Effector memory CD8-positive, alpha-beta T cell (primary cell): ENCODE results near the gene PRKN.
"Not testable (repeated sequence)": the region's sequence is repeated elsewhere in the genome, so short reads cannot be mapped to it uniquely, and the experiment has no call there.

Experiments used
- ATAC-seq: fragments of 150-1000 bp; cut with Tn5 transposase; replicated peaks from 2 replicates; pipeline ENCODE4 v1.10.0; 2021; ENCODE audit warnings: mild to moderate bottlenecking, moderate library complexity
- DNase-seq, 3 experiments: peaks; one replicate each; pipeline ENCODE4 v3.0.0; 2021
- H3K27ac Mint-ChIP-seq, 2 donors: one replicate each; pipeline ENCODE4 v1.8.0; 2022; ENCODE audit warnings: mild to moderate bottlenecking in 2 of 2, mixed read lengths in 2 of 2, moderate library complexity in 2 of 2
- H3K27me3 Mint-ChIP-seq, 2 donors: one replicate each; pipeline ENCODE4 v1.8.0; 2022; ENCODE audit warnings: mixed read lengths in 2 of 2
- H3K36me3 Mint-ChIP-seq: one replicate; pipeline ENCODE4 v1.8.0; 2022; ENCODE audit warnings: mild to moderate bottlenecking, moderate library complexity, mixed read lengths; ENCODE audit not compliant: insufficient read depth
- H3K4me1 Mint-ChIP-seq, 2 donors: one replicate each; pipeline ENCODE4 v1.8.0; 2022; ENCODE audit warnings: low read depth in 2 of 2, mixed read lengths in 2 of 2
- H3K4me3 Mint-ChIP-seq, 2 donors: one replicate each; pipeline ENCODE4 v1.8.0; 2022; ENCODE audit warnings: mild to moderate bottlenecking in 2 of 2, mixed read lengths in 2 of 2, moderate library complexity in 2 of 2
- H3K9me3 Mint-ChIP-seq, 2 donors: one replicate each; pipeline ENCODE4 v1.8.0; 2022; ENCODE audit warnings: mixed read lengths in 2 of 2

The PRKN gene

DNA sequence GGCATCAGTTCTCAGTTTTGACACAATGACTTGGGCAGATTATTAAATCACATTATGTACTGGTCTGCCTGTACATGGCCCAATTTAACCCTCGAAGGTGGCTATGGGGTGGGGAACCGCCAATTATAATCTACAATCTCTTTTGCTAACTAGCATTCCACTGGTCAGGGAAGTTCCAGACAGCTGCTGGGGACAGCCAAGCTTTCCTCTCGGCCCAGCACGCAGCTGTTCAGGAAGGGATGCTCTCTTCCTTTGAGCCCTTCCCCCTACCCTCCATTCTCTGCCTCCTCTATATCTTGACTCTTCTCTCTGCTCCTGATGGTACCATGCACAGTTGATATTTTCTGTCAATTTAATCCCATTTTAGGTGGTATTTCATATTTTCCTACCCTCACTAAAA, 1220.2 kb downstream of the PRKN start:
- DNase-seq (no peak), ATAC-seq (no peak)
- peaks cover 17 to 23% of the 10 kb centered on the region in 2 donors for H3K27me3 Mint-ChIP-seq
- no peak overlapping the region for H3K4me3 Mint-ChIP-seq
- peaks cover 0 to 2% of the 10 kb centered on the region in 2 donors for H3K9me3 Mint-ChIP-seq
- H3K4me1 Mint-ChIP-seq, result no peaks in the 10 kb centered on the region
- H3K36me3 Mint-ChIP-seq, result no peaks in the 10 kb centered on the region
- H3K27ac Mint-ChIP-seq, result no peak overlapping the region

DNA sequence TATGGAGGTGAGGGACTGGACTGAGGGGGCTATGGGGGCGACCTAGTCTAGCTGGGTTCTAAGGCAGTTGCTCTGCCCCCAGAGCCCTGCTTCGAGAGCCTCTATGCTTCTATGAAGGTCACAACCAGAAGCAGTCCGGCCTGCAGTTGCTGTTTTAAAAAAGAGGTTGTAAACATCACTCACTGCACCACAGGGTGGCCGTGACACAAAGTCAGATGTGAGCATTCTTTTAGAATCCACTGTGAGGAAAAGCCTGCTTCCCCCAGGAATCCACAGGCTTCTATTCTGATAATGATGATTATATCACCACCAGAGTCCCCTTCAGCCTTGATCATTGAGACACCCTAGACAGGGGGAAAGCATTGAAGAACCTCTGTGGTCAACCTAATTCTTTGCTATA, 1224.0 kb downstream of the PRKN start:
- H3K27ac Mint-ChIP-seq, result no peak overlapping the region
- ATAC-seq (no peak), DNase-seq (no peak)
- H3K27me3 Mint-ChIP-seq, result peaks cover 18 to 26% of the 10 kb centered on the region in 2 donors
- no peaks in the 10 kb centered on the region for H3K36me3 Mint-ChIP-seq
- no peak overlapping the region for H3K4me3 Mint-ChIP-seq
- H3K4me1 Mint-ChIP-seq, result no peaks in the 10 kb centered on the region
- peaks cover 0 to 2% of the 10 kb centered on the region in 2 donors for H3K9me3 Mint-ChIP-seq

DNA sequence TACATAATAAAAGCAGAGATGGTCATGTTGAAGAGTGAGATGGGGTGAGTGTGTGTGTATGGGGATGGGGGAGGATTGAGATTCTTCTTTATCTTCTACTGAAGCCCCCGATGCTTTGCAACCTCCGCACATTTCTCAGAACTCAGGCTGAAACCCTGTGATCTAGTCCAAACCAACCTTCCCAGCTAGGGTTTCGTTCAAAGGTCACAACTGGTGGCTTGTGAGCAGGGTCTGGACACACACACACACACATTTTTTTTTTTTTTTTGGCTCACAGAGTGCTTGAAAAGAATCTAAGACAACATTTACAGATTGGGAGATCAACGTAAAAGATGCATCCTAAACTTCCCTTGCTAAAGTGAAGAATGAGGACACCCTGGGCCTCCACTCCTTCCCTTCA, 1228.7 kb downstream of the PRKN start:
- H3K4me3 Mint-ChIP-seq, result no peak overlapping the region
- no peak for DNase-seq
- H3K27me3 Mint-ChIP-seq, result peaks cover 18 to 31% of the 10 kb centered on the region in 2 donors
- H3K9me3 Mint-ChIP-seq, result no peaks in the 10 kb centered on the region
- no peak overlapping the region for H3K27ac Mint-ChIP-seq
- peaks cover 0 to 4% of the 10 kb centered on the region in 2 donors for H3K4me1 Mint-ChIP-seq
- no peak for ATAC-seq
- no peaks in the 10 kb centered on the region for H3K36me3 Mint-ChIP-seq

DNA sequence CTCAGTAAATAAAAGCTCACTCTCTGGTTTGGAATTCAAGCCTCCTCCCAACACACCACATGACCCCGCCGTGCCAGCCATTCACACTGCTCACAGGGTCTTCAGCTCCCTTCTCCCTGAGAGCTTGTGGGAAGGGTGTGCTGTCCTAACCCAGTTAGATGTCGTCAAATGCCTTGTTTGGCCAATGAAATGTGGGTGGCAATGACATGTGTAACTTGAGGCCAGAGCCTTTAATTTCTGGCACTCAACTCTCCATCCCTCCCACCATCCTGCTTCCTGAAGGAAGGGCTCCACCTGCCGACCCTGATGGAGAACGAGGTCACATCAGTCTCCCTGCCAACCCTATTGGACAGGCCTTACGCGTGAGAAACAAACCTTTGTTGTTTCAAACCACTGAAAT, 1229.2 kb downstream of the PRKN start:
- Mint-ChIP-seq H3K36me3 (no peaks in the 10 kb centered on the region), H3K27ac (no peak overlapping the region), H3K4me1 (peaks cover 0 to 4% of the 10 kb centered on the region in 2 donors), H3K9me3 (no peaks in the 10 kb centered on the region), H3K27me3 (peaks cover 19 to 31% of the 10 kb centered on the region in 2 donors), H3K4me3 (no peak overlapping the region)
- ATAC-seq (no peak), DNase-seq (no peak)

DNA sequence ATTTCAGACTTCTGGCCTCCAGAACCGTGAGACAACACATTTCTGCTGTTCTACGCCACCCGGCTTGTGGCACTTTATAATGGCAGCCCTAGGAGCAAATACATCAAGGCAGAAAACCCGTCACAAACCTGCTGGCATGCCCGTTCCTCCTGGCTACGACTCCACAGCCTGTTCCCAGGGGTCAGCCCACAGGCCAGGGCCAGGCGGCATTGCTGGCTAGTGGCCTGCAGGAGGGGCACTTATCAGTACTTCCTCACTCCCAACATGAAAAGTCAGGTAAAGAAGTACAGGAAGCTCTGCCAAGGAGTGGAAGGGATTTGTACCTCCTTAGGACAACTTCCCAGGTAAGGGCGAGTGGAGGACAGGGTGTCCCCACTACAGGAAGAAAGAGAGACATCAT, 1230.6 kb downstream of the PRKN start:
- H3K4me1 Mint-ChIP-seq, result peaks cover 0 to 4% of the 10 kb centered on the region in 2 donors

DNA sequence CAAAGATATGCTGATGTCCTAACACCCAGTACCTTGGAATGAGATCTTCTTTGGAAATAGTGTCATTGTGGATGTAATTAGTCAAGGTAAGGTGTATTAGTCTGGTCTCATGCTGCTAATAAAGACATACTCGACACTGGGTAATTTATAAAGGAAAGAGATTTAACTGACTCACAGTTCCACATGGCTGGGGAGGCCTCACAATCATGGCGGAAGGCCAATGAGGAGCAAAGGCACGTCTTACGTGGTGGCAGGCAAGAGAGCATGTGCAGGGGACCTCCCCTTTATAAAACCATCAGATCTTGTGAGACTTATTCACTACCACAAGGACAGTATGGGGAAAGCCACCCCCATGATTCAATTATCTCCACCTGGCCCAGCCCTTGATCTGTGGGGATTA, 1231.3 kb downstream of the PRKN start:
- not testable (repeated sequence) for H3K4me3 Mint-ChIP-seq, DNase-seq, H3K27ac Mint-ChIP-seq, H3K9me3 Mint-ChIP-seq, H3K4me1 Mint-ChIP-seq, ATAC-seq, H3K36me3 Mint-ChIP-seq
- H3K27me3 Mint-ChIP-seq, result peaks cover 13% of the 10 kb centered on the region in 2 donors

More for the DNA sequence above, 1230.6 kb downstream of the PRKN start:
- Mint-ChIP-seq H3K27ac (no peak overlapping the region), H3K4me3 (no peak overlapping the region), H3K27me3 (peaks cover 12 to 16% of the 10 kb centered on the region in 2 donors), H3K9me3 (no peaks in the 10 kb centered on the region), H3K36me3 (no peaks in the 10 kb centered on the region)
- no peak for DNase-seq
- ATAC-seq, result no peak

DNA sequence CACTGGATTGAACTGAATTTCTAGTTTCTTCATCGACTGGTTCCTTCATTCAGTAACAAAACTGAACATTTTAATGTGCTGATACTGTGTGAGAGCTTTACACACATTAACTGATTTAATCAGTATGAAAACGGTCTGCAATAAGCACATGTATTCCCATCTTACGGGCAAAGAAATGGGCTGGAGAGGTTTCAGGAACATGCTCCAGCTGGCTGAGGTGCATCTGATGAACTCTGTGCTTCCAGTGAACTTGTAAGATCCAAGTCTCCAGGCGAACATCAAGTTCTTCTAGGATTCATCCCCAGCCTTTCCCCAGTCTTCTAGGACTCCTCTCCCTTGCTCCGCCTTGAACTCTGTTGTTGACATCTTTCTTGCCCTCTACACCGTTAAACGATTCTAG, 1233.0 kb downstream of the PRKN start:
- Mint-ChIP-seq H3K36me3 (no peaks in the 10 kb centered on the region), H3K4me1 (peaks cover 1 to 4% of the 10 kb centered on the region in 2 donors), H3K4me3 (no peak overlapping the region), H3K9me3 (peaks cover 0 to 3% of the 10 kb centered on the region in 2 donors), H3K27ac (no peak overlapping the region), H3K27me3 (peaks cover 20 to 25% of the 10 kb centered on the region in 2 donors)
- ATAC-seq, result no peak
- no peak for DNase-seq

DNA sequence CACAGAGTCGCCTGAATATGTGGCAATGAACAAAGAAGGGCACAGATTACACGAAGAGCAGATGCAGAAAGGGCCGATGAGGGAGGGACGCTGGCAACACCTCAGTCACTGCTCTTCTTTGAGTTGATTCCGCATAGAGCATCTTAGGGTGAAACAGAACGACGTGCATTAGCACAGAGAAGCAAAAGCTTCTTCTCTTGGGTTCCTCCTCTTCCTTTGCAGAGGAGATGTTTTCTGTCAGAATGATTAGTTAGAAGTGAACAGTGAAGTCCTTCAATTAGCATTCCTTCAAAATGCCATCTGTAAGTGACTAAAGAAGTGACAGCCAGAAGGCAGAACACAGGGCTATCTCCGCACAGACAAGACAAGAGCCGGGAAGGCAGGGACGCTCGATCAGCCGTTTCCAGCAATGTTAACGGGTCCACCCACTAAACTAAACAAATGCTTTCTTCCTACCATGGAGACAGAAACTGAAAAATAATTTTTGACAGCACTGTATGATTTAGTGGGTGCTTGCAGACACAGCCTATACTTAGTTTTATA, 1233.9 kb downstream of the PRKN start:
- Mint-ChIP-seq H3K27ac (no peak overlapping the region), H3K36me3 (no peaks in the 10 kb centered on the region), H3K9me3 (peaks cover 0 to 3% of the 10 kb centered on the region in 2 donors), H3K4me3 (no peak overlapping the region), H3K4me1 (peaks cover 1 to 4% of the 10 kb centered on the region in 2 donors), H3K27me3 (peaks cover 20 to 25% of the 10 kb centered on the region in 2 donors)
- no peak for DNase-seq
- ATAC-seq, result no peak

DNA sequence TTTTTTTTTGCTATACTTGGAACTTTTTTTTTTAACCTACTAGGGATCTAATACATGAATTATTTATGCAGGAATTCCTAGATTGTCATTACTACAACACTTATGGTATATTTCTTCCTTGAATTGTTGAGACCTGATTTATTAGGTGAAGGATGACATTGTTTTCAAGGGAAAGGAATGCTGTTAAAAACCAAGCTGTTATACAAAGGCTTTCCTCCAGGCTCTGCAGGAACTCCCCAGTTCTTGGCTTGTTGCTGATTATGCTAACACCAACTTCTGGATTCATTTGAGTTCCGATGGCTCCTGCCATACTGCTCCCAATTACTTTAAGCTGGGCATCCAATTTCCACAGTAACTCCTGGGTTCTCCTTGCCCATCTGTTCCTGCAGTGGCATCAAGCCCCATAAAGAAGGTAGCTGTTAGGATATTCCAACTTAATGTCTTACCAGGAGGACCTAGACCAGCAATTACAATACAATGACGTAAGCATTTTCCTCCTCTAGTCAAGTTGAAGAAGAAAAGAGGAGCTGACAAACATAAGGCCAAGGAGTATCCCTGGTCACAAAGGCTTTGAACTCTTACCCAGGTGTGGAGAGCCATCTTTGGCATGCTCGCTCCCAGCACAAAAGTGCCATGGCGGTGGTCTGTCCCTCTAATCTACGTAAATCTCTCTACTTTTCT, 1237.8 kb downstream of the PRKN start:
- no peak overlapping the region for H3K4me3 Mint-ChIP-seq
- ATAC-seq, result no peak
- H3K27me3 Mint-ChIP-seq, result peaks cover 18 to 31% of the 10 kb centered on the region in 2 donors
- peaks cover 0 to 3% of the 10 kb centered on the region in 2 donors for H3K9me3 Mint-ChIP-seq
- no peak for DNase-seq
- H3K36me3 Mint-ChIP-seq, result no peaks in the 10 kb centered on the region
- H3K4me1 Mint-ChIP-seq, result peaks cover 0 to 1% of the 10 kb centered on the region in 2 donors
- no peak overlapping the region for H3K27ac Mint-ChIP-seq

DNA sequence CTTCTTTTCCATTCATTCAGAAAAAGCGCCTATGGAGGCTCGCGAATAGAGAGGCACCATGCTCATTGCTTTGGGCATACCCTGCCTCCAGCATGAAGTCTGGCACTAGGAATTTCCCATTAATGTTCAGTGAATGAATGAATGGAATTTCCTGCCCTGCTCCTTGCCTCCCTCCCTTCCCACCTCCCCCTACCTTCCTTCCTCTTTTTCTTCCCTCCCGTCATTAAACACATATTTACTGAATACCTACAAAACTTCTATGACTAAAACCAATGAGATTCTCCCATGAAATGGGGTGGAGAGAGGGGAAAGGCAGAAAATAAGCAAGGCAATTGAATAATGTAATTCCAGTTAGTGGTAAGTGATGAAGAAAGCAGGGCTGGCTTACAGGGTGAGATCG, 1239.9 kb downstream of the PRKN start:
- DNase-seq, result no peak
- no peaks in the 10 kb centered on the region for H3K36me3 Mint-ChIP-seq
- peaks cover 14 to 31% of the 10 kb centered on the region in 2 donors for H3K27me3 Mint-ChIP-seq
- H3K27ac Mint-ChIP-seq, result no peak overlapping the region
- ATAC-seq, result no peak
- peaks cover 0 to 1% of the 10 kb centered on the region in 2 donors for H3K4me1 Mint-ChIP-seq
- H3K4me3 Mint-ChIP-seq, result no peak overlapping the region
- H3K9me3 Mint-ChIP-seq, result peaks cover 0 to 3% of the 10 kb centered on the region in 2 donors

DNA sequence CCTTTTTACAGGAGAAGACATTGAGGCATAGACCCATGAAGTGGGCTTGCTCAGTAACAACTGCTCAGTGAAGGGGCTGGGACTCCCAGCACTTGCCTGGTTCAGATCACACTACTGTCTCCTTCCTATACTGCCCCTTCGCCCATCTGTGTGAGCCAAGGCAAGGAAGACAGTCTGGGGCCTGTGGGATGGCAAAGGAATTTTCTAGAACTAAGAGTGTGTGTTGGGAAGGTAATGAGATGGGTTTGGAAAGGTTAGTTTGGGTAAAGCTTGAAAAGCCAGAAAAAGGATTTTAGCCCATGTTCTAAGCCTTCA, 1240.4 kb downstream of the PRKN start:
- DNase-seq (no peak), ATAC-seq (no peak)
- peaks cover 0 to 3% of the 10 kb centered on the region in 2 donors for H3K9me3 Mint-ChIP-seq
- no peak overlapping the region for H3K27ac Mint-ChIP-seq
- H3K36me3 Mint-ChIP-seq, result no peaks in the 10 kb centered on the region
- H3K27me3 Mint-ChIP-seq, result peaks cover 14 to 31% of the 10 kb centered on the region in 2 donors
- H3K4me1 Mint-ChIP-seq, result peaks cover 0 to 1% of the 10 kb centered on the region in 2 donors
- H3K4me3 Mint-ChIP-seq, result no peak overlapping the region

DNA sequence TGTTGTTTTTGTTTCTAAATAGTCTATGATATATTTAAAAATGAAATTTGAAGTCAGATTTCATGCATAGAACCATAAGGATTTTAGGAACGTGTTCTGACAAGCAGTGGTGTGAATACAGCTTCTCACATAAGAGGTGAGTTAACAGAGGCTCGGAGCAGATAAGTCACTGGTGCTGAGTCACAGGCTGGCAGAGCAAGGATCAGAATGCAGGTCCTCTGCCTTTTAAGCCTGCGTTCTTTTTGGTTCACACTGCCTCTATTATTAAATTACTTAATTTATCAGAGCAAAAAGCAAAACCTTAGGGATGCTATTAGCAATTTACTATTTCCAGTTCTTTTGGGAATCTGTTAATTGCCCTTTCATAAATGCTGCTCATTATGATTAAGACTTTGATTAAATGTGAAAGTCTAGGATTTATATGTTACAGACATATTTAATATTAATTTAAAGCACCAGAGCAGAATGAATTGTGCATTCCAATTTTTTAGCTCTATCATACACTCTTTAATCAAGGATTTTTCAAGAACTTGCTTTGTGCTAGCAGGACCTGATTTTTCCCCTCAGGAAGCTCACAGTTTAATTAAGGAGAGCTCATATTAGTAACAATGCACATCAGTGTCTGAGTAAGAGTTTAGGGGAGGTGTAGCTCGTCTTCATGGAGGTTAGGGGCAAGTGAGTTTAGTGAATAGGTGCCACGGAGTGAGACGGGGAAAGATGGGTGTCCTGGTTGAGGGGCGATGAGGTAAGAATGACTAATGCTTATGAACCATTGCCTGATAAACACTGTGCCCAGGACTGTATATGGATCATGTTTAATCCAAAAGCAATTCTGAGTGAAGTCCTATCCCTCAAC, 1241.0 kb downstream of the PRKN start:
- DNase-seq (no peak), ATAC-seq (no peak)
- H3K4me1 Mint-ChIP-seq, result peaks cover 0 to 1% of the 10 kb centered on the region in 2 donors
- peaks cover 0 to 3% of the 10 kb centered on the region in 2 donors for H3K9me3 Mint-ChIP-seq
- H3K36me3 Mint-ChIP-seq, result no peaks in the 10 kb centered on the region
- H3K27ac Mint-ChIP-seq, result no peak overlapping the region
- no peak overlapping the region for H3K4me3 Mint-ChIP-seq
- peaks cover 14 to 31% of the 10 kb centered on the region in 2 donors for H3K27me3 Mint-ChIP-seq

DNA sequence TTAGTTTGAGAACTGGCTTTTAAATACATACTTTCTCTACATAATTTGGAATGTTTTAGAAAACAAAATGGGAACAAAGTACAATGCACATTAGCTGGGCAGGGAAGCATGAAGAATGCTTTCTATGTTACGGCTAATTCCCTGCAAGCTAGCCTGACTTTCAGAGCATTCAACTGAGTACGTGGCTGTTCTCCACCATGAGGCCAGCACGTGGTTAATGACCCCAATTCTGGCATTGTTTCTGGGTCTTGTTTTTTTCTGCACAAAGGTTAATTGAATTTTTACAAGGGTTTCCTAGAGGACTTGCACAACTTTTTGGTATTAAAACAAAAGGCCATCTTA, 1245.1 kb downstream of the PRKN start:
- ATAC-seq, result no peak

More for the DNA sequence above, 1245.1 kb downstream of the PRKN start:
- Mint-ChIP-seq H3K9me3 (no peaks in the 10 kb centered on the region), H3K36me3 (no peaks in the 10 kb centered on the region), H3K4me1 (no peaks in the 10 kb centered on the region), H3K27me3 (peaks cover 7 to 10% of the 10 kb centered on the region in 2 donors), H3K4me3 (no peak overlapping the region), H3K27ac (no peak overlapping the region)
- DNase-seq, result no peak
